Measurements from ENCODE around the gene IL19.

The IL19 gene

DNA sequence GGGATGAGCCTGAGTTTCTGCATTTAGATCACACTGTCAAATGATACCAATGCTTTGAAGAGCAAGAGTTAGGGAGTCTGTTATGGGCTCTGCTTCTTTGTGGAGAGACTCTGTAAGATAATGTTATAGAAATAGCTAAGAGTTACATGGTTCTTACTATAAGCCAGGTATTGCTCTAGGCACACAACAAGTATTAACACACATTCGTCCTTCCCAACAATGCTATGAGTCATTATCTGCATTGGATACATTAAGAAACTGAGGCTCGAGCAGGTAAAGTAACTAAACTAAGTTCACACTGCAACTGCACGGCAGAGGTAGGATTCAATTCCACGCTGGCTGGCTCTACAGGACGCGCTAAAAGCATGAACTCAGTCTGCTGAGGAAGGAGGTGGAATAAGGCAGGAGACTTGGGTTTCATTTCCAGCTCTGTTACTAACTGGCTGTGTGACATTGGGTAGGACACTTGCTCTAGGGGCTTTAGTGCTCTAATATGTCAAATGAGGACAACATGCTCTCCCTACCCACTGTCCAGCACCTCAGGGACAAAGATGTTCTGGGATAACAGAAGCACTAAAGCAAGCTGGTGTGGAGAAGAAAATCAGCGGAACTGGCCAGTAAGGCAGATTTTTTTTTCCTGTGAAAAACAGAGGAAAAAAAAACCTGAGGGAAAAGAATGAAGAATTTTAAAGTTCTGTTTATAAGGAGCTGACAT, 71.2 kb downstream of the IL19 start:
- Histone ChIP-seq H3K9me3 (ENCODE audit: insufficient read depth, low read length) (no peaks in the 10 kb centered on the region), H3K4me1 (ENCODE audit: low read length) (no peaks in the 10 kb centered on the region)
- TF ChIP-seq, protein P1, sequence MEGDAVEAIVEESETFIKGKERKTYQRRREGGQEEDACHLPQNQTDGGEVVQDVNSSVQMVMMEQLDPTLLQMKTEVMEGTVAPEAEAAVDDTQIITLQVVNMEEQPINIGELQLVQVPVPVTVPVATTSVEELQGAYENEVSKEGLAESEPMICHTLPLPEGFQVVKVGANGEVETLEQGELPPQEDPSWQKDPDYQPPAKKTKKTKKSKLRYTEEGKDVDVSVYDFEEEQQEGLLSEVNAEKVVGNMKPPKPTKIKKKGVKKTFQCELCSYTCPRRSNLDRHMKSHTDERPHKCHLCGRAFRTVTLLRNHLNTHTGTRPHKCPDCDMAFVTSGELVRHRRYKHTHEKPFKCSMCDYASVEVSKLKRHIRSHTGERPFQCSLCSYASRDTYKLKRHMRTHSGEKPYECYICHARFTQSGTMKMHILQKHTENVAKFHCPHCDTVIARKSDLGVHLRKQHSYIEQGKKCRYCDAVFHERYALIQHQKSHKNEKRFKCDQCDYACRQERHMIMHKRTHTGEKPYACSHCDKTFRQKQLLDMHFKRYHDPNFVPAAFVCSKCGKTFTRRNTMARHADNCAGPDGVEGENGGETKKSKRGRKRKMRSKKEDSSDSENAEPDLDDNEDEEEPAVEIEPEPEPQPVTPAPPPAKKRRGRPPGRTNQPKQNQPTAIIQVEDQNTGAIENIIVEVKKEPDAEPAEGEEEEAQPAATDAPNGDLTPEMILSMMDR (IDR thresholded peaks at IDR 0.05; ENCODE audit: low read depth, low read length) = no peak
- TF ChIP-seq EZH2phosphoT487 (IDR thresholded peaks at IDR 0.05; ENCODE audit: low read depth) = no peak

DNA sequence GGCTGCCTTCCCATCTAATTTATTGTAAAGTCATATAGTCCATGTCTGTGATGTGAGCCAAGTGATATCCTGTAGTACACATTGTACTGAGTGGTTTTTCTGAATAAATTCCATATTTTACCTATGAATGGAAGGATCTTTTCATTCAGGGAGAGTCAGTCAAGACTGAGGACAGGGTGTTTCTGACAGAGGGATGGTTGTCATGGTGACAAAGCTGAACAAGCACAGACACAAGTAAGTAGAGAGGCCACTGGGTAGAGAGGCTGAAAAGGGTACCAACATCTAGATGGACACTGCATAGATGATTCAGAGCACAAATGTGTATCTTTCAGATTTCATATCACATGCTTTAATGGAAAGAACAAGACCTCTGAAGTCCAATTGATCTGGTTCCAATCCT, 72.3 kb downstream of the IL19 start:
- no peaks in the 10 kb centered on the region for H3K4me1 ChIP-seq (ENCODE audit: low read length)
- H4K20me1 ChIP-seq (ENCODE audit: insufficient read depth, low read length) = no peaks in the 10 kb centered on the region
- no peak for TF ChIP-seq EZH2phosphoT487 (IDR thresholded peaks at IDR 0.05; ENCODE audit: low read depth)
- TF ChIP-seq, protein P1 (IDR thresholded peaks at IDR 0.05; ENCODE audit: low read depth, low read length) = no peak

More for the DNA sequence above, 71.2 kb downstream of the IL19 start:
- Histone ChIP-seq H2AFZ (ENCODE audit: low read depth, low read length) (no peak overlapping the region), H3K79me2 (ENCODE audit: low read length) (no peaks in the 10 kb centered on the region), H3K4me2 (ENCODE audit: low read length) (no peak overlapping the region), H3K4me3 (ENCODE audit: low read length) (no peak overlapping the region), H4K20me1 (ENCODE audit: insufficient read depth, low read length) (no peaks in the 10 kb centered on the region), H3K27me3 (ENCODE audit: low read depth, low read length) (peaks cover 27% of the 10 kb centered on the region), H3K27ac (ENCODE audit: low read length) (no peak overlapping the region), H3K36me3 (replicated peaks; ENCODE audit: low read depth, low read length) (no peaks in the 10 kb centered on the region), H3K9ac (ENCODE audit: low read length) (no peak overlapping the region)

DNA sequence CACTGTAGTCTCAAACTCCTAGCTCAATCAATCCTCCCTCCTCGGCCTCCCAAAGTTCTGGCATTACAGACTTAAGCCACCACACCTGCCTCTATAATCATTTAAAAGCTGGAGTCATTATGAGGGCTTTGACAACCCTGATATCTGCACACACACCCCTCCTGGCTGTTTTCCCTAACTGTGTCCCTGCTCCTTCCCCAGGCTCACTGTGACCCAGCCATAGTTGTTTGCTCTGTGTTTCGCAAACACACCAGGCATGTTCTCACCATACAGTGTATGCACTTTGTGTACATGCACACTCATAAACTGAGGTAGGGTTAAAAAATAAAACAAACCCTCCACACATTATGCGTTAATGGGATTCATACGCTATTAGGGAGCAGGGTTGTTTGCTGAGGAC, 73.1 kb downstream of the IL19 start:
- Histone ChIP-seq H3K36me3 (replicated peaks; ENCODE audit: low read depth, low read length) (no peaks in the 10 kb centered on the region), H2AFZ (ENCODE audit: low read depth, low read length) (no peak overlapping the region), H3K79me2 (ENCODE audit: low read length) (no peaks in the 10 kb centered on the region), H3K4me2 (ENCODE audit: low read length) (no peak overlapping the region), H3K27ac (ENCODE audit: low read length) (no peak overlapping the region), H3K27me3 (ENCODE audit: low read depth, low read length) (peaks cover 9% of the 10 kb centered on the region), H4K20me1 (ENCODE audit: insufficient read depth, low read length) (no peaks in the 10 kb centered on the region), H3K9ac (ENCODE audit: low read length) (no peak overlapping the region), H3K4me3 (ENCODE audit: low read length) (no peak overlapping the region), H3K9me3 (ENCODE audit: insufficient read depth, low read length) (no peaks in the 10 kb centered on the region), H3K4me1 (ENCODE audit: low read length) (no peaks in the 10 kb centered on the region)
- TF ChIP-seq EZH2phosphoT487 (IDR thresholded peaks at IDR 0.05; ENCODE audit: low read depth) = no peak
- TF ChIP-seq, protein P1 (IDR thresholded peaks at IDR 0.05; ENCODE audit: low read depth, low read length) = no peak

More for the DNA sequence above, 72.3 kb downstream of the IL19 start:
- no peak overlapping the region for H3K27ac ChIP-seq (ENCODE audit: low read length)
- no peaks in the 10 kb centered on the region for H3K79me2 ChIP-seq (ENCODE audit: low read length)
- peaks cover 17% of the 10 kb centered on the region for H3K27me3 ChIP-seq (ENCODE audit: low read depth, low read length)
- no peaks in the 10 kb centered on the region for H3K9me3 ChIP-seq (ENCODE audit: insufficient read depth, low read length)
- H2AFZ ChIP-seq (ENCODE audit: low read depth, low read length) = no peak overlapping the region
- no peaks in the 10 kb centered on the region for H3K36me3 ChIP-seq (replicated peaks; ENCODE audit: low read depth, low read length)
- no peak overlapping the region for H3K9ac ChIP-seq (ENCODE audit: low read length)
- H3K4me3 ChIP-seq (ENCODE audit: low read length) = no peak overlapping the region
- no peak overlapping the region for H3K4me2 ChIP-seq (ENCODE audit: low read length)

DNA sequence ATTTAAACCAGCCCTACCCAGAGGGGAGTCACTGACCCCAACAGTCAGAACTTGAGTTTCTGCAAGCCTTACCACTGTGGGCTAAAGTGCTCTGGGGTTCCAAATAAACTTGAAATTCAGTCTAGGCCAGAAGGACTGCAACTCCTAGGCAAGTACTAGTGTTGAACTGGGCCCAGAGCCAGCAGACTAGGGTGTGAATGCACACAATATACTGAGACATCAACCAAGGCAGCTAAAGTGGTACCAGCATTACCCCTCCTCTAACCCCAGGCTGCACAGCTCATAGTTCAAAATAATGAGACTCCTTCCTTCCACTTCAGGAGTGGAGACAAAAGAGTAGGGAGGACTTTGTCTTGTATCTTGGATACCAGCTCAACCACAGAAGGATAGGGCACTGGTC, 75.9 kb downstream of the IL19 start:
- Histone ChIP-seq H3K4me2 (ENCODE audit: low read length) (no peak overlapping the region), H3K27me3 (ENCODE audit: low read depth, low read length) (peaks cover 18% of the 10 kb centered on the region), H3K4me3 (ENCODE audit: low read length) (no peak overlapping the region), H3K79me2 (ENCODE audit: low read length) (no peaks in the 10 kb centered on the region), H3K36me3 (replicated peaks; ENCODE audit: low read depth, low read length) (no peaks in the 10 kb centered on the region), H3K9me3 (ENCODE audit: insufficient read depth, low read length) (no peaks in the 10 kb centered on the region), H4K20me1 (ENCODE audit: insufficient read depth, low read length) (no peaks in the 10 kb centered on the region), H2AFZ (ENCODE audit: low read depth, low read length) (no peak overlapping the region), H3K9ac (ENCODE audit: low read length) (no peak overlapping the region), H3K4me1 (ENCODE audit: low read length) (no peaks in the 10 kb centered on the region), H3K27ac (ENCODE audit: low read length) (no peak overlapping the region)
- no peak for TF ChIP-seq EZH2phosphoT487 (IDR thresholded peaks at IDR 0.05; ENCODE audit: low read depth)
- TF ChIP-seq, protein P1 (IDR thresholded peaks at IDR 0.05; ENCODE audit: low read depth, low read length) = no peak
